Stimulated activated naive CD8-positive, alpha-beta T cell treated with anti-CD3 and anti-CD28 coated beads, Interleukin-15, amount 100 ng/mL, for 72 hours (primary cell): ENCODE results near the gene SEPSECS.

Source experiments
- ATAC-seq: fragments of 150-1000 bp; cut with Tn5 transposase; 2 replicates; pipeline ENCODE4 v1.10.0; 2021; ENCODE audit warnings: mild to moderate bottlenecking, moderate library complexity
- DNase-seq, 2 donors: peaks; one replicate each; pipeline ENCODE4 v3.0.0; 2021 to 2022
- H3K27ac Mint-ChIP-seq, 2 donors: one replicate each; pipeline ENCODE4 v1.8.0; 2022; ENCODE audit warnings: mild to moderate bottlenecking in 2 of 2, mixed read lengths in 2 of 2, moderate library complexity in 2 of 2
- H3K27me3 Mint-ChIP-seq: one replicate; pipeline ENCODE4 v1.8.0; 2022; ENCODE audit warnings: mixed read lengths
- H3K4me1 Mint-ChIP-seq: one replicate; pipeline ENCODE4 v1.8.0; 2022; ENCODE audit warnings: mild to moderate bottlenecking, mixed read lengths
- H3K4me3 Mint-ChIP-seq, 2 donors: one replicate each; pipeline ENCODE4 v1.8.0; 2022; ENCODE audit warnings: mild to moderate bottlenecking in 2 of 2, mixed read lengths in 2 of 2, moderate library complexity in 1 of 2
- H3K9me3 Mint-ChIP-seq, 2 donors: one replicate each; pipeline ENCODE4 v1.8.0; 2022; ENCODE audit warnings: mixed read lengths in 2 of 2

The SEPSECS gene

GRCh38 chr4:25106363-25107151 is 53.7 kb downstream of the SEPSECS start:
- peaks cover 0 to 5% of the 10 kb centered on the region in 2 donors for H3K9me3 Mint-ChIP-seq
- ATAC-seq (no peak), DNase-seq (no peak)
- H3K27me3 Mint-ChIP-seq = no peaks in the 10 kb centered on the region
- H3K4me1 Mint-ChIP-seq = no peaks in the 10 kb centered on the region
- no peak overlapping the region for H3K4me3 Mint-ChIP-seq
- H3K27ac Mint-ChIP-seq = no peak overlapping the region

GRCh38 chr4:25104591-25104990 is 55.7 kb downstream of the SEPSECS start:
- H3K4me3 Mint-ChIP-seq = no peak overlapping the region
- peaks cover 9 to 11% of the 10 kb centered on the region in 2 donors for H3K9me3 Mint-ChIP-seq
- no peak overlapping the region for H3K27ac Mint-ChIP-seq
- no peak for DNase-seq
- H3K27me3 Mint-ChIP-seq = no peaks in the 10 kb centered on the region
- no peak for ATAC-seq
- H3K4me1 Mint-ChIP-seq = no peaks in the 10 kb centered on the region

- DNase-seq = no peak
- Mint-ChIP-seq H3K27me3 (no peaks in the 10 kb centered on the region), H3K9me3 (peaks cover 9 to 11% of the 10 kb centered on the region in 2 donors)
These were observed 56.8 kb downstream of the SEPSECS start for GRCh38 chr4:25103418-25103817.

GRCh38 chr4:25101836-25102235 is 58.4 kb downstream of the SEPSECS start:
- Mint-ChIP-seq H3K27me3 (peaks cover 10% of the 10 kb centered on the region), H3K9me3 (peaks cover 9 to 11% of the 10 kb centered on the region in 2 donors), H3K4me3 (no peak overlapping the region), H3K4me1 (peaks cover 5% of the 10 kb centered on the region), H3K27ac (no peak overlapping the region)
- ATAC-seq (no peak), DNase-seq (no peak)

More at GRCh38 chr4:25103418-25103817, 56.8 kb downstream of the SEPSECS start:
- Mint-ChIP-seq H3K27ac (no peak overlapping the region), H3K4me3 (no peak overlapping the region), H3K4me1 (peaks cover 5% of the 10 kb centered on the region)
- no peak for ATAC-seq

- ATAC-seq (no peak), DNase-seq (no peak)
- Mint-ChIP-seq H3K9me3 (peaks cover 9 to 11% of the 10 kb centered on the region in 2 donors), H3K4me1 (peaks cover 5% of the 10 kb centered on the region), H3K27ac (no peak overlapping the region), H3K27me3 (peaks cover 10% of the 10 kb centered on the region), H3K4me3 (no peak overlapping the region)
These were observed 59.5 kb downstream of the SEPSECS start for GRCh38 chr4:25100710-25101109.

- Mint-ChIP-seq H3K4me1 (peaks cover 5% of the 10 kb centered on the region), H3K9me3 (peaks cover 9 to 11% of the 10 kb centered on the region in 2 donors), H3K27ac (no peak overlapping the region), H3K4me3 (no peak overlapping the region), H3K27me3 (peaks cover 10% of the 10 kb centered on the region)
- no peak for ATAC-seq
- DNase-seq = no peak
These were observed 60.2 kb downstream of the SEPSECS start for GRCh38 chr4:25100021-25100555.

- Mint-ChIP-seq H3K4me1 (peaks cover 5% of the 10 kb centered on the region), H3K27me3 (peaks cover 13% of the 10 kb centered on the region), H3K4me3 (no peak overlapping the region), H3K27ac (no peak overlapping the region), H3K9me3 (peaks cover 9 to 14% of the 10 kb centered on the region in 2 donors)
- ATAC-seq (no peak), DNase-seq (no peak)
These were observed 61.0 kb downstream of the SEPSECS start for GRCh38 chr4:25098964-25099891.

- ATAC-seq = no peak
- no peak for DNase-seq
- Mint-ChIP-seq H3K27me3 (peaks cover 18% of the 10 kb centered on the region), H3K4me1 (peaks cover 5% of the 10 kb centered on the region), H3K4me3 (no peak overlapping the region), H3K9me3 (peaks cover 16 to 28% of the 10 kb centered on the region in 2 donors), H3K27ac (no peak overlapping the region)
These were observed 63.2 kb downstream of the SEPSECS start for GRCh38 chr4:25096981-25097443.

- no peak overlapping the region for H3K4me3 Mint-ChIP-seq
- H3K9me3 Mint-ChIP-seq = peaks cover 15 to 22% of the 10 kb centered on the region in 2 donors
- ATAC-seq (no peak), DNase-seq (no peak)
- peaks cover 19% of the 10 kb centered on the region for H3K27me3 Mint-ChIP-seq
- H3K27ac Mint-ChIP-seq = no peak overlapping the region
- H3K4me1 Mint-ChIP-seq = peaks cover 5% of the 10 kb centered on the region
These were observed 63.8 kb downstream of the SEPSECS start for GRCh38 chr4:25096251-25096980.

GRCh38 chr4:25095837-25096236 is 64.4 kb downstream of the SEPSECS start:
- ATAC-seq = no peak
- no peak for DNase-seq

GRCh38 chr4:25092139-25092538 is 68.1 kb downstream of the SEPSECS start:
- peaks cover 7 to 18% of the 10 kb centered on the region in 2 donors for H3K9me3 Mint-ChIP-seq
- no peak for ATAC-seq

More at GRCh38 chr4:25095837-25096236, 64.4 kb downstream of the SEPSECS start:
- Mint-ChIP-seq H3K4me3 (no peak overlapping the region), H3K9me3 (peaks cover 11 to 18% of the 10 kb centered on the region in 2 donors), H3K27me3 (peaks cover 24% of the 10 kb centered on the region), H3K27ac (no peak overlapping the region), H3K4me1 (peaks cover 5% of the 10 kb centered on the region)

GRCh38 chr4:25090516-25090915 is 69.7 kb downstream of the SEPSECS start:
- H3K9me3 Mint-ChIP-seq = peaks cover 7 to 18% of the 10 kb centered on the region in 2 donors
- no peak overlapping the region for H3K27ac Mint-ChIP-seq
- no peak overlapping the region for H3K4me3 Mint-ChIP-seq
- DNase-seq (no peak), ATAC-seq (no peak)
- H3K4me1 Mint-ChIP-seq = peaks cover 15% of the 10 kb centered on the region
- peaks cover 66% of the 10 kb centered on the region for H3K27me3 Mint-ChIP-seq

More at GRCh38 chr4:25092139-25092538, 68.1 kb downstream of the SEPSECS start:
- H3K27ac Mint-ChIP-seq = no peak overlapping the region
- no peak overlapping the region for H3K4me3 Mint-ChIP-seq
- no peak for DNase-seq
- peaks cover 15% of the 10 kb centered on the region for H3K4me1 Mint-ChIP-seq
- H3K27me3 Mint-ChIP-seq = peaks cover 53% of the 10 kb centered on the region

- H3K9me3 Mint-ChIP-seq = peaks cover 7 to 14% of the 10 kb centered on the region in 2 donors
These were observed 71.0 kb downstream of the SEPSECS start for GRCh38 chr4:25089051-25089763.

More at GRCh38 chr4:25089051-25089763, 71.0 kb downstream of the SEPSECS start:
- Mint-ChIP-seq H3K4me1 (peaks cover 15% of the 10 kb centered on the region), H3K27ac (no peak overlapping the region), H3K4me3 (no peak overlapping the region), H3K27me3 (peaks cover 75% of the 10 kb centered on the region)
- ATAC-seq (no peak), DNase-seq (no peak)
